T-helper 1 cell (primary cell): ENCODE measurements around the gene GPRIN1.
A peak's percentile ranks its signal among the peaks of the same experiment; 100 is the strongest.

Experiments
- DNase-seq, 5 donors: peaks; one replicate each; pipeline ENCODE4 v3.0.0-alpha.2; 2012 to 2020

Gene GPRIN1

GRCh38 chr5:176642675-176643490 lies 32.9 kb upstream of the GPRIN1 start:
- no peak for DNase-seq

GRCh38 chr5:176640616-176641015 lies 30.7 kb upstream of the GPRIN1 start:
- no peak for DNase-seq

GRCh38 chr5:176639981-176640380 lies 30.0 kb upstream of the GPRIN1 start:
- no peak for DNase-seq

- DNase-seq = no peak
These were observed 29.3 kb upstream of the GPRIN1 start for GRCh38 chr5:176639208-176639607.

GRCh38 chr5:176638437-176638836 lies 28.5 kb upstream of the GPRIN1 start:
- no peak for DNase-seq

- DNase-seq = no peak
These were observed 27.6 kb upstream of the GPRIN1 start for GRCh38 chr5:176637556-176637955.

GRCh38 chr5:176636426-176636825 lies 26.5 kb upstream of the GPRIN1 start:
- no peak for DNase-seq

- no peak for DNase-seq
These were observed 23.6 kb upstream of the GPRIN1 start for GRCh38 chr5:176633598-176633997.

GRCh38 chr5:176632745-176633144 lies 22.8 kb upstream of the GPRIN1 start:
- DNase-seq = no peak

- DNase-seq = no peak
These were observed 21.6 kb upstream of the GPRIN1 start for GRCh38 chr5:176631383-176632200.

GRCh38 chr5:176630681-176631222 lies 20.8 kb upstream of the GPRIN1 start:
- DNase-seq = no peak

- peak in 1 of 5 donors; percentile 29 for DNase-seq
These were observed 20.1 kb upstream of the GPRIN1 start, which contains the start of the genes EIF4E1B and SNCB for GRCh38 chr5:176629853-176630680. Gene EIF4E1B, plus strand, starts transcription at chr5:176630675. Its CDS starts 12,113 bp downstream, at chr5:176642788. Gene SNCB, minus strand, starts transcription at chr5:176630534. Its CDS starts 880 bp downstream, at chr5:176629654.

- no peak for DNase-seq
These were observed 19.4 kb upstream of the GPRIN1 start for GRCh38 chr5:176629317-176629852.

GRCh38 chr5:176628406-176629228 lies 18.7 kb upstream of the GPRIN1 start:
- no peak for DNase-seq

GRCh38 chr5:176627582-176627981 lies 17.6 kb upstream of the GPRIN1 start:
- no peak for DNase-seq

- DNase-seq = no peak
These were observed 16.9 kb upstream of the GPRIN1 start for GRCh38 chr5:176626876-176627236.

GRCh38 chr5:176625966-176626875 lies 16.3 kb upstream of the GPRIN1 start:
- DNase-seq = no peak

- DNase-seq = no peak
These were observed 15.6 kb upstream of the GPRIN1 start for GRCh38 chr5:176625512-176625911.

- no peak for DNase-seq
These were observed 15.0 kb upstream of the GPRIN1 start for GRCh38 chr5:176624938-176625337.

GRCh38 chr5:176624142-176624541 lies 14.2 kb upstream of the GPRIN1 start:
- no peak for DNase-seq
